SKM-1 treated with dmso at 0.1 percent for 144 hours (cell line): ENCODE data around the gene MORF4L2.

Experiments
- DNase-seq: peaks from one replicate; lab custom pipeline; 2025; ENCODE audit not compliant: unreplicated experiment; lab: John Stamatoyannopoulos, UW

Gene MORF4L2

GRCh38 chrX:103637604-103638338 is 48.7 kb downstream of the MORF4L2 start:
- DNase-seq, result no peak

GRCh38 chrX:103635436-103635835 is 51.1 kb downstream of the MORF4L2 start:
- DNase-seq, result no peak

GRCh38 chrX:103631145-103631544 is 55.4 kb downstream of the MORF4L2 start:
- DNase-seq, result no peak

GRCh38 chrX:103630171-103630511 is 56.4 kb downstream of the MORF4L2 start:
- DNase-seq, result no peak

GRCh38 chrX:103629318-103630170 is 57.0 kb downstream of the MORF4L2 start:
- no peak for DNase-seq

GRCh38 chrX:103628386-103629317 is 57.8 kb downstream of the MORF4L2 start, which contains the start of gene TCEAL1:
Gene TCEAL1 (plus strand): TSS chrX:103628975. CDS start chrX:103629917, 942 bp downstream.
- peak; percentile 5 for DNase-seq

- DNase-seq, result no peak
These were observed 59.6 kb downstream of the MORF4L2 start for GRCh38 chrX:103626855-103627254.
